GM23338 (cell line): ENCODE results near the gene CACNA1C. TPM values are rescaled to one million over a fixed set of nuclear protein-coding genes. Genes with fewer than 3 reads are reported as not detected.

Experiments used
- ATAC-seq: fragments of 200-7000 bp; cut with Tn5 transposase; 3 replicates; pipeline ENCODE4 v1.9.1; 2020
- DNase-seq: peaks from one replicate; pipeline ENCODE4 v3.0.0-alpha.2; 2015; ENCODE audit warnings: low spot score
- H2AFZ ChIP-seq: fragments of 200-600 bp; sonication (generic); 2 replicates; pipeline ENCODE4 v1.8.0; 2016; ENCODE audit warnings: antibody characterized with exemption, mild to moderate bottlenecking, moderate library complexity
- H3F3A ChIP-seq: fragments of 200-600 bp; sonication (generic); replicated peaks from 2 replicates; pipeline ENCODE4 v1.8.0; 2017; ENCODE audit warnings: antibody characterized with exemption, mixed run types, low read depth
- H3K27ac ChIP-seq: fragments of 200-600 bp; sonication (generic); 2 replicates; pipeline ENCODE4 v1.6.1; 2016; ENCODE audit warnings: low read depth
- H3K27me3 ChIP-seq: fragments of 200-600 bp; sonication (generic); 2 replicates; pipeline ENCODE4 v1.8.0; 2016; ENCODE audit warnings: mild to moderate bottlenecking, mixed run types, moderate library complexity; ENCODE audit not compliant: insufficient read depth
- H3K36me3 ChIP-seq: fragments of 200-600 bp; sonication (generic); 2 replicates; pipeline ENCODE4 v1.8.0; 2016; ENCODE audit warnings: mild to moderate bottlenecking; ENCODE audit not compliant: insufficient read depth
- H3K4me1 ChIP-seq: fragments of 200-600 bp; sonication (generic); 2 replicates; pipeline ENCODE4 v1.8.0; 2016; ENCODE audit warnings: mild to moderate bottlenecking, moderate library complexity; ENCODE audit not compliant: insufficient read depth
- H3K4me2 ChIP-seq: fragments of 200-600 bp; sonication (generic); 2 replicates; pipeline ENCODE4 v1.7.1; 2017; ENCODE audit warnings: mixed run types
- H3K4me3 ChIP-seq: fragments of 200-600 bp; sonication (generic); 2 replicates; pipeline ENCODE4 v1.6.1; 2016; ENCODE audit warnings: mixed run types
- H3K79me2 ChIP-seq: fragments of 200-600 bp; sonication (generic); replicated peaks from 2 replicates; pipeline ENCODE4 v1.8.0; 2017; ENCODE audit warnings: mild to moderate bottlenecking; ENCODE audit not compliant: insufficient read depth
- H3K9me2 ChIP-seq: fragments of 200-600 bp; sonication (generic); 2 replicates; pipeline ENCODE4 v1.8.0; 2017; ENCODE audit not compliant: insufficient read depth
- H4K20me1 ChIP-seq: fragments of 200-600 bp; sonication (generic); replicated peaks from 2 replicates; pipeline ENCODE4 v1.8.0; 2017; ENCODE audit warnings: mild to moderate bottlenecking; ENCODE audit not compliant: insufficient read depth
- H3K27ac Mint-ChIP-seq: 2 replicates; pipeline ENCODE4 v1.8.0; 2020; ENCODE audit warnings: inconsistent platforms, mild to moderate bottlenecking, moderate library complexity, mixed read lengths
- H3K27me3 Mint-ChIP-seq: 3 replicates; pipeline ENCODE4 v1.8.0; 2022; ENCODE audit warnings: low read depth, mild to moderate bottlenecking, moderate library complexity, mixed read lengths, inconsistent platforms; ENCODE audit not compliant: insufficient read depth, poor library complexity
- H3K36me3 Mint-ChIP-seq: 3 replicates; pipeline ENCODE4 v1.8.0; 2021; ENCODE audit warnings: low read depth, mild to moderate bottlenecking, inconsistent platforms, moderate library complexity, mixed read lengths
- H3K4me1 Mint-ChIP-seq: 3 replicates; pipeline ENCODE4 v1.8.0; 2020; ENCODE audit warnings: mild to moderate bottlenecking, inconsistent platforms, mixed read lengths
- H3K4me3 Mint-ChIP-seq: 3 replicates; pipeline ENCODE4 v1.8.0; 2021; ENCODE audit warnings: moderate library complexity, mild to moderate bottlenecking, inconsistent platforms, mixed read lengths
- H3K9me3 Mint-ChIP-seq: 3 replicates; pipeline ENCODE4 v1.8.0; 2020; ENCODE audit warnings: moderate library complexity, mild to moderate bottlenecking, inconsistent platforms, mixed read lengths
- CREB1 ChIP-seq: fragments of 250-450 bp; sonication (Bioruptor Pico); IDR thresholded peaks from 2 replicates; pipeline ENCODE4 v1.5.0; 2020; ENCODE audit warnings: low read depth, mild to moderate bottlenecking, moderate library complexity
- EZH2 ChIP-seq: fragments of 200-600 bp; sonication (generic); IDR thresholded peaks from one replicate; pipeline ENCODE4 v1.8.0; 2017; ENCODE audit warnings: antibody characterized with exemption, mild to moderate bottlenecking, low read depth; ENCODE audit not compliant: unreplicated experiment
- EZH2phosphoT487 ChIP-seq: fragments of 200-600 bp; sonication (generic); IDR thresholded peaks from one replicate; pipeline ENCODE4 v1.8.1; 2018; ENCODE audit warnings: antibody characterized with exemption; ENCODE audit not compliant: unreplicated experiment
- JUNB ChIP-seq: IDR thresholded peaks from one replicate; pipeline ENCODE4 v1.6.1; 2016; ENCODE audit warnings: antibody characterized with exemption; ENCODE audit not compliant: unreplicated experiment
- NANOG ChIP-seq: IDR thresholded peaks from 2 replicates; pipeline ENCODE4 v1.6.1; 2016; ENCODE audit warnings: antibody characterized with exemption, borderline replicate concordance
- POLR2AphosphoS5 ChIP-seq: IDR thresholded peaks from 2 replicates; pipeline ENCODE4 v1.6.1; 2016; ENCODE audit warnings: antibody characterized with exemption, low read depth
- STAT1 ChIP-seq: IDR thresholded peaks from one replicate; pipeline ENCODE4 v1.6.1; 2016; ENCODE audit warnings: antibody characterized with exemption; ENCODE audit not compliant: unreplicated experiment
- ZNF114 ChIP-seq: fragments of 250-450 bp; sonication (Bioruptor Pico); IDR thresholded peaks from 2 replicates; pipeline ENCODE4 v1.5.0; 2020; ENCODE audit warnings: mild to moderate bottlenecking, moderate library complexity
- ZNF331 ChIP-seq: fragments of 250-450 bp; sonication (Bioruptor Pico); IDR thresholded peaks from 2 replicates; pipeline ENCODE4 v1.5.0; 2020; ENCODE audit warnings: low read depth, mild to moderate bottlenecking, moderate library complexity
- polyA plus RNA-seq: library from polyadenylated mRNA; unstranded; fragments of >200 nt; fragmentation: Nextera tagmentation; extraction: Ambion mirVana; gene quantifications from 2 replicates; pipeline ENCODE4 v1.2.1, GENCODE V29; 2016
- total RNA-seq: library from RNA; depleted of rRNA; stranded (reverse); fragments of >200 nt; shearing (Covaris generic); gene quantifications from 2 replicates; pipeline ENCODE4 v1.2.3, GENCODE V29; 2014
- TF ChIP-seq, protein P1 (sequence below): fragments of 250-450 bp; sonication (Bioruptor Pico); IDR thresholded peaks from 2 replicates; pipeline ENCODE4 v1.5.0; 2020; ENCODE audit warnings: mild to moderate bottlenecking, moderate library complexity
- TF ChIP-seq, protein P2 (sequence below): IDR thresholded peaks from 2 replicates; pipeline ENCODE4 v1.6.1; 2016; ENCODE audit warnings: antibody characterized with exemption
- TF ChIP-seq, protein P3 (sequence below): IDR thresholded peaks from one replicate; pipeline ENCODE4 v1.6.1; 2018; ENCODE audit warnings: antibody characterized with exemption; ENCODE audit not compliant: unreplicated experiment
- TF ChIP-seq, protein P4 (sequence below), 2 experiments: fragments of 200-600 bp in 1 of 2; sonication (generic) in 1 of 2; conservative IDR thresholded peaks; 2 replicates each; pipeline versions ENCODE4 v1.5.1 to v1.6.1; 2016 to 2017; ENCODE audit warnings: antibody characterized with exemption in 2 of 2, low read depth in 2 of 2, mild to moderate bottlenecking in 2 of 2, moderate library complexity in 1 of 2

The CACNA1C gene
- total and polyA plus RNA-seq, 2 experiments from 2014 or later = 0.78 to 2.1 TPM

GRCh38 chr12:2300168-2300567 is 247.4 kb downstream of the CACNA1C start:
- H3K9me2 ChIP-seq = no peaks in the 10 kb centered on the region
- H3K4me3 ChIP-seq = no peak overlapping the region
- peaks cover 6% of the 10 kb centered on the region; the same call in 1 of the 2 replicates for H3K4me1 ChIP-seq
- H3K27me3 Mint-ChIP-seq = peaks cover 4% of the 10 kb centered on the region
- peaks cover 17% of the 10 kb centered on the region for H3K4me1 Mint-ChIP-seq
- TF ChIP-seq NANOG = no peak
- TF ChIP-seq, protein P1, sequence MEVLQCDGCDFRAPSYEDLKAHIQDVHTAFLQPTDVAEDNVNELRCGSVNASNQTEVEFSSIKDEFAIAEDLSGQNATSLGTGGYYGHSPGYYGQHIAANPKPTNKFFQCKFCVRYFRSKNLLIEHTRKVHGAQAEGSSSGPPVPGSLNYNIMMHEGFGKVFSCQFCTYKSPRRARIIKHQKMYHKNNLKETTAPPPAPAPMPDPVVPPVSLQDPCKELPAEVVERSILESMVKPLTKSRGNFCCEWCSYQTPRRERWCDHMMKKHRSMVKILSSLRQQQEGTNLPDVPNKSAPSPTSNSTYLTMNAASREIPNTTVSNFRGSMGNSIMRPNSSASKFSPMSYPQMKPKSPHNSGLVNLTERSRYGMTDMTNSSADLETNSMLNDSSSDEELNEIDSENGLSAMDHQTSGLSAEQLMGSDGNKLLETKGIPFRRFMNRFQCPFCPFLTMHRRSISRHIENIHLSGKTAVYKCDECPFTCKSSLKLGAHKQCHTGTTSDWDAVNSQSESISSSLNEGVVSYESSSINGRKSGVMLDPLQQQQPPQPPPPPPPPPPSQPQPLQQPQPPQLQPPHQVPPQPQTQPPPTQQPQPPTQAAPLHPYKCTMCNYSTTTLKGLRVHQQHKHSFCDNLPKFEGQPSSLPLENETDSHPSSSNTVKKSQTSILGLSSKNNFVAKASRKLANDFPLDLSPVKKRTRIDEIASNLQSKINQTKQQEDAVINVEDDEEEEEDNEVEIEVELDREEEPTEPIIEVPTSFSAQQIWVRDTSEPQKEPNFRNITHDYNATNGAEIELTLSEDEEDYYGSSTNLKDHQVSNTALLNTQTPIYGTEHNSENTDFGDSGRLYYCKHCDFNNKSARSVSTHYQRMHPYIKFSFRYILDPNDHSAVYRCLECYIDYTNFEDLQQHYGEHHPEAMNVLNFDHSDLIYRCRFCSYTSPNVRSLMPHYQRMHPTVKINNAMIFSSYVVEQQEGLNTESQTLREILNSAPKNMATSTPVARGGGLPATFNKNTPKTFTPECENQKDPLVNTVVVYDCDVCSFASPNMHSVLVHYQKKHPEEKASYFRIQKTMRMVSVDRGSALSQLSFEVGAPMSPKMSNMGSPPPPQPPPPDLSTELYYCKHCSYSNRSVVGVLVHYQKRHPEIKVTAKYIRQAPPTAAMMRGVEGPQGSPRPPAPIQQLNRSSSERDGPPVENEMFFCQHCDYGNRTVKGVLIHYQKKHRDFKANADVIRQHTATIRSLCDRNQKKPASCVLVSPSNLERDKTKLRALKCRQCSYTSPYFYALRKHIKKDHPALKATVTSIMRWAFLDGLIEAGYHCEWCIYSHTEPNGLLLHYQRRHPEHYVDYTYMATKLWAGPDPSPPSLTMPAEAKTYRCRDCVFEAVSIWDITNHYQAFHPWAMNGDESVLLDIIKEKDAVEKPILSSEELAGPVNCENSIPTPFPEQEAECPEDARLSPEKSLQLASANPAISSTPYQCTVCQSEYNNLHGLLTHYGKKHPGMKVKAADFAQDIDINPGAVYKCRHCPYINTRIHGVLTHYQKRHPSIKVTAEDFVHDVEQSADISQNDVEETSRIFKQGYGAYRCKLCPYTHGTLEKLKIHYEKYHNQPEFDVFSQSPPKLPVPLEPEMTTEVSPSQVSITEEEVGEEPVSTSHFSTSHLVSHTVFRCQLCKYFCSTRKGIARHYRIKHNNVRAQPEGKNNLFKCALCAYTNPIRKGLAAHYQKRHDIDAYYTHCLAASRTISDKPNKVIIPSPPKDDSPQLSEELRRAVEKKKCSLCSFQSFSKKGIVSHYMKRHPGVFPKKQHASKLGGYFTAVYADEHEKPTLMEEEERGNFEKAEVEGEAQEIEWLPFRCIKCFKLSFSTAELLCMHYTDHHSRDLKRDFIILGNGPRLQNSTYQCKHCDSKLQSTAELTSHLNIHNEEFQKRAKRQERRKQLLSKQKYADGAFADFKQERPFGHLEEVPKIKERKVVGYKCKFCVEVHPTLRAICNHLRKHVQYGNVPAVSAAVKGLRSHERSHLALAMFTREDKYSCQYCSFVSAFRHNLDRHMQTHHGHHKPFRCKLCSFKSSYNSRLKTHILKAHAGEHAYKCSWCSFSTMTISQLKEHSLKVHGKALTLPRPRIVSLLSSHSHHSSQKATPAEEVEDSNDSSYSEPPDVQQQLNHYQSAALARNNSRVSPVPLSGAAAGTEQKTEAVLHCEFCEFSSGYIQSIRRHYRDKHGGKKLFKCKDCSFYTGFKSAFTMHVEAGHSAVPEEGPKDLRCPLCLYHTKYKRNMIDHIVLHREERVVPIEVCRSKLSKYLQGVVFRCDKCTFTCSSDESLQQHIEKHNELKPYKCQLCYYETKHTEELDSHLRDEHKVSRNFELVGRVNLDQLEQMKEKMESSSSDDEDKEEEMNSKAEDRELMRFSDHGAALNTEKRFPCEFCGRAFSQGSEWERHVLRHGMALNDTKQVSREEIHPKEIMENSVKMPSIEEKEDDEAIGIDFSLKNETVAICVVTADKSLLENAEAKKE = no peak
- TF ChIP-seq POLR2AphosphoS5 = no peak
- TF ChIP-seq STAT1 = no peak
- TF ChIP-seq JUNB = no peak
- no peak for TF ChIP-seq ZNF331 (CRISPR knock-in tag)
- TF ChIP-seq, protein P2, sequence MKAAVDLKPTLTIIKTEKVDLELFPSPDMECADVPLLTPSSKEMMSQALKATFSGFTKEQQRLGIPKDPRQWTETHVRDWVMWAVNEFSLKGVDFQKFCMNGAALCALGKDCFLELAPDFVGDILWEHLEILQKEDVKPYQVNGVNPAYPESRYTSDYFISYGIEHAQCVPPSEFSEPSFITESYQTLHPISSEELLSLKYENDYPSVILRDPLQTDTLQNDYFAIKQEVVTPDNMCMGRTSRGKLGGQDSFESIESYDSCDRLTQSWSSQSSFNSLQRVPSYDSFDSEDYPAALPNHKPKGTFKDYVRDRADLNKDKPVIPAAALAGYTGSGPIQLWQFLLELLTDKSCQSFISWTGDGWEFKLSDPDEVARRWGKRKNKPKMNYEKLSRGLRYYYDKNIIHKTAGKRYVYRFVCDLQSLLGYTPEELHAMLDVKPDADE = no peak
- TF ChIP-seq ZNF114 (CRISPR knock-in tag) = no peak
- TF ChIP-seq CREB1 (CRISPR knock-in tag) = no peak
- no peak for TF ChIP-seq EZH2
- TF ChIP-seq, protein P3, sequence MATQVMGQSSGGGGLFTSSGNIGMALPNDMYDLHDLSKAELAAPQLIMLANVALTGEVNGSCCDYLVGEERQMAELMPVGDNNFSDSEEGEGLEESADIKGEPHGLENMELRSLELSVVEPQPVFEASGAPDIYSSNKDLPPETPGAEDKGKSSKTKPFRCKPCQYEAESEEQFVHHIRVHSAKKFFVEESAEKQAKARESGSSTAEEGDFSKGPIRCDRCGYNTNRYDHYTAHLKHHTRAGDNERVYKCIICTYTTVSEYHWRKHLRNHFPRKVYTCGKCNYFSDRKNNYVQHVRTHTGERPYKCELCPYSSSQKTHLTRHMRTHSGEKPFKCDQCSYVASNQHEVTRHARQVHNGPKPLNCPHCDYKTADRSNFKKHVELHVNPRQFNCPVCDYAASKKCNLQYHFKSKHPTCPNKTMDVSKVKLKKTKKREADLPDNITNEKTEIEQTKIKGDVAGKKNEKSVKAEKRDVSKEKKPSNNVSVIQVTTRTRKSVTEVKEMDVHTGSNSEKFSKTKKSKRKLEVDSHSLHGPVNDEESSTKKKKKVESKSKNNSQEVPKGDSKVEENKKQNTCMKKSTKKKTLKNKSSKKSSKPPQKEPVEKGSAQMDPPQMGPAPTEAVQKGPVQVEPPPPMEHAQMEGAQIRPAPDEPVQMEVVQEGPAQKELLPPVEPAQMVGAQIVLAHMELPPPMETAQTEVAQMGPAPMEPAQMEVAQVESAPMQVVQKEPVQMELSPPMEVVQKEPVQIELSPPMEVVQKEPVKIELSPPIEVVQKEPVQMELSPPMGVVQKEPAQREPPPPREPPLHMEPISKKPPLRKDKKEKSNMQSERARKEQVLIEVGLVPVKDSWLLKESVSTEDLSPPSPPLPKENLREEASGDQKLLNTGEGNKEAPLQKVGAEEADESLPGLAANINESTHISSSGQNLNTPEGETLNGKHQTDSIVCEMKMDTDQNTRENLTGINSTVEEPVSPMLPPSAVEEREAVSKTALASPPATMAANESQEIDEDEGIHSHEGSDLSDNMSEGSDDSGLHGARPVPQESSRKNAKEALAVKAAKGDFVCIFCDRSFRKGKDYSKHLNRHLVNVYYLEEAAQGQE = no peak
- TF ChIP-seq, protein P4, sequence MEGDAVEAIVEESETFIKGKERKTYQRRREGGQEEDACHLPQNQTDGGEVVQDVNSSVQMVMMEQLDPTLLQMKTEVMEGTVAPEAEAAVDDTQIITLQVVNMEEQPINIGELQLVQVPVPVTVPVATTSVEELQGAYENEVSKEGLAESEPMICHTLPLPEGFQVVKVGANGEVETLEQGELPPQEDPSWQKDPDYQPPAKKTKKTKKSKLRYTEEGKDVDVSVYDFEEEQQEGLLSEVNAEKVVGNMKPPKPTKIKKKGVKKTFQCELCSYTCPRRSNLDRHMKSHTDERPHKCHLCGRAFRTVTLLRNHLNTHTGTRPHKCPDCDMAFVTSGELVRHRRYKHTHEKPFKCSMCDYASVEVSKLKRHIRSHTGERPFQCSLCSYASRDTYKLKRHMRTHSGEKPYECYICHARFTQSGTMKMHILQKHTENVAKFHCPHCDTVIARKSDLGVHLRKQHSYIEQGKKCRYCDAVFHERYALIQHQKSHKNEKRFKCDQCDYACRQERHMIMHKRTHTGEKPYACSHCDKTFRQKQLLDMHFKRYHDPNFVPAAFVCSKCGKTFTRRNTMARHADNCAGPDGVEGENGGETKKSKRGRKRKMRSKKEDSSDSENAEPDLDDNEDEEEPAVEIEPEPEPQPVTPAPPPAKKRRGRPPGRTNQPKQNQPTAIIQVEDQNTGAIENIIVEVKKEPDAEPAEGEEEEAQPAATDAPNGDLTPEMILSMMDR (conservative IDR thresholded peaks at IDR 0.05; ENCODE audit: low read depth in 2 of 2) = no peak
- no peak for TF ChIP-seq EZH2phosphoT487
- H3K27ac ChIP-seq = no peak overlapping the region
- no peaks in the 10 kb centered on the region for H4K20me1 ChIP-seq
- no peak overlapping the region for H3K4me2 ChIP-seq
- H2AFZ ChIP-seq = no peak overlapping the region
- H3K79me2 ChIP-seq = no peaks in the 10 kb centered on the region
- no peaks in the 10 kb centered on the region for H3K27me3 ChIP-seq
- H3F3A ChIP-seq = no peaks in the 10 kb centered on the region
- H3K36me3 ChIP-seq = no peaks in the 10 kb centered on the region
- H3K4me3 Mint-ChIP-seq = no peak overlapping the region
- ATAC-seq (no peak), DNase-seq (no peak)
- no peaks in the 10 kb centered on the region for H3K36me3 Mint-ChIP-seq
- no peak overlapping the region for H3K27ac Mint-ChIP-seq
- no peaks in the 10 kb centered on the region; the same call in 2 of the 3 replicates for H3K9me3 Mint-ChIP-seq
